ENCODE results near the gene OTUB1. TPM values are rescaled to one million over a fixed set of nuclear protein-coding genes. Genes with fewer than 3 reads are reported as not detected.
A peak's percentile ranks its signal among the peaks of the same experiment; 100 is the strongest.

Gene OTUB1, protein sequence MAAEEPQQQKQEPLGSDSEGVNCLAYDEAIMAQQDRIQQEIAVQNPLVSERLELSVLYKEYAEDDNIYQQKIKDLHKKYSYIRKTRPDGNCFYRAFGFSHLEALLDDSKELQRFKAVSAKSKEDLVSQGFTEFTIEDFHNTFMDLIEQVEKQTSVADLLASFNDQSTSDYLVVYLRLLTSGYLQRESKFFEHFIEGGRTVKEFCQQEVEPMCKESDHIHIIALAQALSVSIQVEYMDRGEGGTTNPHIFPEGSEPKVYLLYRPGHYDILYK
- 100 to 1,000 TPM in 2 of 3 donors, 10 to 100 TPM in 1; 95.6 to 109 (median 106) TPM for polyA plus RNA-seq (ENCODE audit: insufficient read length in 3 of 3)
- long read RNA-seq, donor 1, transcript OTUB1-209 (7 exons, 1,729 nt): major isoform, 55 of 60 reads
- long read RNA-seq, donor 1, partial matches to known transcripts: 0 of 60 reads
- long read RNA-seq, donor 1, other reads (novel, unspliced or antisense): 0 of 60 reads
- long read RNA-seq, donor 2, transcript OTUB1-209 (7 exons, 1,729 nt): major isoform, 47 of 50 reads
- long read RNA-seq, donor 2, partial matches to known transcripts: 0 of 50 reads
- long read RNA-seq, donor 2, other reads (novel, unspliced or antisense): 0 of 50 reads
- long read RNA-seq, donor 3, transcript OTUB1-201 (6 exons, 2,493 nt): minor isoform, 8 of 90 reads
- long read RNA-seq, donor 3, transcript OTUB1-209 (7 exons, 1,729 nt): major isoform, 73 of 90 reads
- long read RNA-seq, donor 3, partial matches to known transcripts: 8 of 90 reads
- long read RNA-seq, donor 3, other reads (novel, unspliced or antisense): 0 of 90 reads
- long read RNA-seq, donor 4, transcript OTUB1-201 (6 exons, 2,493 nt): minor isoform, 12 of 58 reads
- long read RNA-seq, donor 4, transcript OTUB1-209 (7 exons, 1,729 nt): major isoform, 45 of 58 reads
- long read RNA-seq, donor 4, partial matches to known transcripts: 0 of 58 reads
- long read RNA-seq, donor 4, other reads (novel, unspliced or antisense): 0 of 58 reads
- long read RNA-seq, donor 5: 0 reads
- long read RNA-seq, donor 6, transcript OTUB1-201 (6 exons, 2,493 nt): minor isoform, 11 of 58 reads
- long read RNA-seq, donor 6, transcript OTUB1-209 (7 exons, 1,729 nt): major isoform, 46 of 58 reads
- long read RNA-seq, donor 6, partial matches to known transcripts: 0 of 58 reads
- long read RNA-seq, donor 6, other reads (novel, unspliced or antisense): 0 of 58 reads
- long read RNA-seq, donor 7, transcript OTUB1-201 (6 exons, 2,493 nt): minor isoform, 10 of 88 reads
- long read RNA-seq, donor 7, transcript OTUB1-209 (7 exons, 1,729 nt): major isoform, 78 of 88 reads
- long read RNA-seq, donor 7, partial matches to known transcripts: 0 of 88 reads
- long read RNA-seq, donor 7, other reads (novel, unspliced or antisense): 0 of 88 reads
- long read RNA-seq, donor 8, transcript OTUB1-209 (7 exons, 1,729 nt): major isoform, 106 of 134 reads
- long read RNA-seq, donor 8, transcript OTUB1-201 (6 exons, 2,493 nt): minor isoform, 14 of 134 reads
- long read RNA-seq, donor 8, partial matches to known transcripts: 0 of 134 reads
- long read RNA-seq, donor 8, other reads (novel, unspliced or antisense): 12 of 134 reads
- long read RNA-seq, donor 9, transcript OTUB1-209 (7 exons, 1,729 nt): major isoform, 55 of 70 reads
- long read RNA-seq, donor 9, transcript OTUB1-201 (6 exons, 2,493 nt): minor isoform, 6 of 70 reads
- long read RNA-seq, donor 9, partial matches to known transcripts: 9 of 70 reads
- long read RNA-seq, donor 9, other reads (novel, unspliced or antisense): 0 of 70 reads
- long read RNA-seq, donor 10, transcript OTUB1-209 (7 exons, 1,729 nt): major isoform, 71 of 75 reads
- long read RNA-seq, donor 10, partial matches to known transcripts: 0 of 75 reads
- long read RNA-seq, donor 10, other reads (novel, unspliced or antisense): 0 of 75 reads
- long read RNA-seq, donor 11, transcript OTUB1-209 (7 exons, 1,729 nt): major isoform, 38 of 42 reads
- long read RNA-seq, donor 11, partial matches to known transcripts: 0 of 42 reads
- long read RNA-seq, donor 11, other reads (novel, unspliced or antisense): 0 of 42 reads
- long read RNA-seq, donor 12, transcript OTUB1-209 (7 exons, 1,729 nt): major isoform, 28 of 33 reads
- long read RNA-seq, donor 12, transcript OTUB1-201 (6 exons, 2,493 nt): minor isoform, 5 of 33 reads
- long read RNA-seq, donor 12, partial matches to known transcripts: 0 of 33 reads
- long read RNA-seq, donor 12, other reads (novel, unspliced or antisense): 0 of 33 reads
- long read RNA-seq, donor 13: 0 reads
- long read RNA-seq, donor 14, transcript OTUB1-201 (6 exons, 2,493 nt): minor isoform, 7 of 59 reads
- long read RNA-seq, donor 14, transcript OTUB1-209 (7 exons, 1,729 nt): major isoform, 52 of 59 reads
- long read RNA-seq, donor 14, partial matches to known transcripts: 0 of 59 reads
- long read RNA-seq, donor 14, other reads (novel, unspliced or antisense): 0 of 59 reads
- long read RNA-seq, donor 15, transcript OTUB1-201 (6 exons, 2,493 nt): minor isoform, 5 of 32 reads
- long read RNA-seq, donor 15, transcript OTUB1-209 (7 exons, 1,729 nt): major isoform, 27 of 32 reads
- long read RNA-seq, donor 15, partial matches to known transcripts: 0 of 32 reads
- long read RNA-seq, donor 15, other reads (novel, unspliced or antisense): 0 of 32 reads
- long read RNA-seq, donor 16, transcript OTUB1-209 (7 exons, 1,729 nt): major isoform, 167 of 205 reads
- long read RNA-seq, donor 16, transcript OTUB1-201 (6 exons, 2,493 nt): minor isoform, 26 of 205 reads
- long read RNA-seq, donor 16, partial matches to known transcripts: 10 of 205 reads
- long read RNA-seq, donor 16, other reads (novel, unspliced or antisense): 0 of 205 reads

DNA sequence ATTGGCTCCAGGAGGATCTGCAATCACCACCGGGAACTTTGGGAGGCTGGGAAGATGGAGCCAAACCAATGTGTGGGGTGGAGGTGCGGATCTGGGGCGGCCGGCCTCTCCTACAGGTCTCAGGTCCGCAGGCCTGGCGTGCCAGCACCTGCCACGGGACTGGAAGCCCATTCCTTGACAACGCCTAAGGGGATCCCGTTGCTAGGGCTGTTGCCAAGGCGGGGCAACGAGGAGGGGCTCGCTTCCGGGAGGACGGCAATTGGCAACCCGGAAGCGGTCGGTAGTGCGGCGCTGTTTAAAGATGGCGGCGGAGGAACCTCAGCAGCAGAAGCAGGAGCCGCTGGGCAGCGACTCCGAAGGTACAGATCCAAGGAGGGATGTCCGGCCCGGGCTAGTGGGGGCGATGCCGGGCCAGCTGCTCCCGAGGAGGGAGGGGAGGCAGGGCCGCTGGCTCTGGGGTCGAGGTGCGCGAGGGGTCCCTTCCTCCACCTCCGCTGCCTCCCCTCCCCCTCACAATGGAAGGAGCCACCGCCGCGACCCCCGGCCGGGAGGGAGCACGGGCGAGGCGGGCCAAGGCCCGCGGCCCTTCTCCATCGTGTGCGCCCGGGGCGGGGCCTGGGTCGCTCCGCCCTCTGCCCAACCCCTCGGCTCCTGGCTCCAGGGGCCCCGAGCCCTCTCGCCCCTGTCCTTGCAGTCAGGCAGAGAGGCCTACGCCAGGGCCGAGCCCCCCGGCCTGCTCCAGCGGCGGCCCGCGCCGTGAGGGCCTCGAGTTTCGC is at the start of gene OTUB1:
OTUB1 (plus strand) TSS at position 283 of the 776 bp plus-strand sequence; CDS start at position 302, 19 bp downstream.
- DNase-seq (ENCODE audit: extremely low read depth in 1 of 11, low read depth in 9 of 11, low spot score in 4 of 11): peak in 7 of 11 donors; percentile 84 to 91 (median 87)

DNA sequence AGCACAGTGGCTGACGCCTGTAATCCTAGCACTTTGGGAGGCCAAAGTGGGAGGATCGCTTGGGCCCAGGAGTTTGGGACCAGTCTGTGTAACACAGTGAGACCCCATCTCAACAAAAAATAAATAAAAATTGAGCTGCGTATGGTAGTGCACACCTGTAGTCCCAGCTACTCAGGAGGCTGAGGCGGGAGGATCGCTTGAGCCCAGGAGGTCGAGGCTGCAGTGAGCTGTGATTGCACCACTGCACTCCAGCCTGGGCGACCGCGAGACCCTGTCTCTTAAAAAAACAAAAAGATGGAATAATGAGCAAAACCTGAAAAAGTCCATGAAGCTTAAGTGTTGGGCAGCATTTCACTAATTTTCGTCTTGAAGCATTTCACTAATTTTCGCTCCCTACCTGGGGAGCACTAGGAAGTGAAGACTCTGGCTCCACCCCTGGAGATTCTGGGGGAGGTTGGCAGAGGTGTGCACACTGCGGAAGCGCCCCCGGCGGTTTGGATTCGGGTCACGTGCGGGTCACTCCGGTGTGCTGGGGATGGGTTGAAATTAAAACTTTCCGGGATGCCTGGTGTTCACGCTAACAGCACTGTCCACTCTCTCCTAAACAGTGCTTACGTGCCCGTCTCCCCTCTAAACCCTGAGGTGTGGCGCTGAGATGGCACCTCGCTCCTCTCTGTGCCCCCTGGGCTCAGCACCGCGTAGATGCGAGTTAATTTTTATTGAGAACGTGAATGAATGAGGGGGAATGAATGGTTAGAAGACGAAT is 48.3 kb upstream of the OTUB1 start:
- DNase-seq (ENCODE audit: extremely low read depth in 1 of 11, low read depth in 9 of 11, low spot score in 4 of 11): no peak

DNA sequence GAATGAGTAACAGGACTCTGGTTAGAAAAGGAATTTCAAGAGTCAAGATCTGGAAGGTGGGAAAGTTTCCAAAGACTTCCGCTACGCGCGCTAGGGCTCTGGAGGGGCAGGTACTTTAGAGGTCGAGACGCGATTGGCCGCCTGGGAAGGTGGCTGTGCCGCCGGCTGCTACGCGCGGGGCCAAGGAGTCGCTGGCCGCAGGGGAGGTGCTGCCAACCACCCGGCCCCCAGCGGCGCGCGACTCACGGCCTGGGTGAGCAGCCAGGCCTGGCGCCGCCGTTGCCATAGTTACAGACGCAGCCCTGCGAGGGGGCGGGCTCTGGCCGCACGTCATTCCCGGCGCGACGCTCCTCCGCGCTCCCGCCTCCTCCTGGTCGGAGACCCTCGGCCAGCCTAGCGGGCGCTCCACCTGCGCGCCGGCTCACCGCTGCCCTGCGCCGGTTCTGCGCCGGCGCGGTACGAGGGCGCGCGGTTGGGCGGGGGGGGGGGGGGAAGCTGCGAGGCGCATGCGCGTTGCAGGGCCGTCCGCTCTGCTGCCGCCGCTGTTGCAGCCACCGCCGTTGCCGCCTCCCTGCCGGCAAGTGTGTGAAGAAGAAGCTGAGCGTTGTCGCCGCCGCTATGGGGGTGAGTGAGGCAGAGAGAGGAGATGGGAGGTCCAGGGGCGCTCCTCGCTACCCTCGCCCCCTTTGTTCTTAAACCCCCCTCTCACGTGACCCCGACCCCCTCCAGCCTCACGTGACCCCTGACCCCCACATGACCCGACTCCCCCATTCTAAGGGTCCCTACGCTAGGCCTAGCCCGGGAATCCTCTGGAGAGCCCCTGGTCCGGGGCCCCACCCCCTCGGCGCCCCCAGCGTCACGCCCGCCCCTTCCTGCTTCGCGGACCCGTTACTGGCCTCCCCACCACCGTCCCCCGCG is 47.5 kb upstream of the OTUB1 start, which contains the start of gene NAA40:
NAA40 (plus strand) TSS at position 524 of the 918 bp plus-strand sequence; CDS start at position 619, 95 bp downstream.
- peak in 10 of 11 donors; percentile 84 to 95 (median 92) for DNase-seq (ENCODE audit: extremely low read depth in 1 of 11, low read depth in 9 of 11, low spot score in 4 of 11)

DNA sequence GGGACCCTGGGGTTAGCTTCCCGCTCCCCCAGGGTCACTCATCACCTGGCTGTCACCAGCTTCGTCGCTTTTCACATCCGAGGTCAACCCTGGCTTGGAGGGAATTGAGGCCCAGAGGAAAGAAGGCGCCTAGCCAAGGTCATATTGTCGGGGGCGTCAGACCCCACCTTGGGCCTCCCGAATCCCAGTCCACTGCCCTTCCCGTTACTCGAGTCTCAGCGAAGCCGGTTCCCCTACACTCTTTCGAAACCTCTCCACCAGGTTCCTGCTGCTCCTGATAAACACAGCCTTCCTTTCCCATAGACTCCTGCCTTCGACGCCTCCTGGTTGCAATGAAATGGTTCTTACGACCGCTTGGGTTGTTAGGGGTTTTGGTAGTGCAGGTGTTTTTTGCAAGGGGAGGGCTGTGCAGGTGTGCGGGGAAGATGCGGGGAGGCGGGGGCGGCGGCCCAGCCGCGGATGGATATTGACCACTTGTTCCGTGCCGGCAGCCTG is 46.8 kb upstream of the OTUB1 start:
- no peak for DNase-seq (ENCODE audit: extremely low read depth in 1 of 11, low read depth in 9 of 11, low spot score in 4 of 11)

DNA sequence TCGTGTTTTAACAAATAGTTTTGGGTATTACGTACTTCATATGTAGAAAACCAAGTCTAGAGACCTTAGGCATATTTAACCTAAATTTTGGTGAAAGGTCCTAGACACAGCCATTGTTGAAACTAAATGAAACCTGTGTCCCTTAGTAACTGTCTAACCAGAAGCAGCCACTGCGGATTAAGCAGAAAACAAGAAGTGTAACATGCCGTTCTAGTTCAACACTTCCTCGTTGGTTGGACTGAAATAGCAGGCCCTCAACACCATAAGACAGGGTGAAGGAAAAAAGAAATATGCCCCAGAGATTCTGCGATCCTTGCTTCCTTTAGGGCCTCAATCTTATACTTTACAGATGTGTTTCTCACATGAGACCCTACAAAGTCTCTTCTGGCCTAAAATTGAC is 45.5 kb upstream of the OTUB1 start:
- no peak for DNase-seq (ENCODE audit: extremely low read depth in 1 of 11, low read depth in 9 of 11, low spot score in 4 of 11)

DNA sequence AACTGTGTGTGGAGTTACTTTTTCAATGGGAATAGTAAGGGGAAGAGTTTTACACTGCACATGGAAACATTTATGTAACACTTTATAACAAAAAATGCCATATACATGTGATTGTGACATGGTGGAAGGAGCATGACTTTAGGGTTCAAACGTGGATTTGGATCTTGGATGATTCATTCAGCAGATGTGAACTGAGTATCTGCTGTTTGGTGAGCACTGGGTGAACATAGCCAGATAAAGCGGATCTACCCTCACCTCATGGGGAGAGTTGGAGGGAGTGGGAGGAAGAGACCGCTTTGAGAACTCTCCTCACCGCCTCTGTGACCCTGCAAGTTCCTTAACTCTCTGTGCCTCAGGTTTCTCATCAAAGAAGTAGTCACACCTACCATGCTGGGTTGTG is 44.3 kb upstream of the OTUB1 start:
- no peak for DNase-seq (ENCODE audit: extremely low read depth in 1 of 11, low read depth in 9 of 11, low spot score in 4 of 11)

DNA sequence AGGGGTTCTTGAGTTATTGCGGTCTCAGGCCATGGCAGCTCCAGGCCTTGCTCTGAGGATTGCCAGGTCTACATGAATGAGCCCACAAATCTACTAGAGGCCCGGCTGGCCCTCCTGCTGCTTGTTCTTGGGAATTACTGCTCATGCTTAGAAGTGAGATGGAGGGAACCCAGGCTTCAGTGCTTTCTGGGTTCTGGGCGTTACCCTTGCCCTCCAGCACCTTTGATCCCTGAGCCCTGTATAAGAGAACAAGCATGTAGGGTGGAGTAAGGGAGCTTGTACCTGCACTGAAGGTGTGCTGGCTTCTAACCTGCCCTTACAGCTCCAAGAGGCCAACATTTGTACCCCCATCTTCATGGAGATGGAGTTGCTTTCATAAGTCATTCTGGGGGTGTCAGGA is 43.4 kb upstream of the OTUB1 start:
- no peak for DNase-seq (ENCODE audit: extremely low read depth in 1 of 11, low read depth in 9 of 11, low spot score in 4 of 11)

DNA sequence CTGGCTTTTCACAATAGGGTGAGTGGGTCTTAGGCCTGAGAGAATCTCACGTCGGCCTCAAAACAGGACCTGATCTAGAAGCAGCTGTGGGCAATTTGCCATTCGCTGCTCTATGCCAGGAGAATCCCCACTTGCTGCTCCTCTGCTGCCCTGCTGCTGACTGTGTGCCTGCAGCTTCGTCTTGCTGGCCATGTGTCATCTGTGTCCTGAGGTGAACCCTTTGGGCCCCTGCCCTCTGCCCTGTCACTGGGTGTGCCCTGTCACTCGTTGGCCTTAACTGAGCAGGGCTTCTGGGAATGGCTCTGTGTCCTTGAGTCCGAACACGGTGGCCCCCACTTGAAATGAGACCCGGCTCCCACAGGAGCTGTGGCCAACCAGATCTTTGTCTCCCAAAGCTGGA is 41.3 kb upstream of the OTUB1 start:
- DNase-seq (ENCODE audit: extremely low read depth in 1 of 11, low read depth in 9 of 11, low spot score in 4 of 11): no peak

DNA sequence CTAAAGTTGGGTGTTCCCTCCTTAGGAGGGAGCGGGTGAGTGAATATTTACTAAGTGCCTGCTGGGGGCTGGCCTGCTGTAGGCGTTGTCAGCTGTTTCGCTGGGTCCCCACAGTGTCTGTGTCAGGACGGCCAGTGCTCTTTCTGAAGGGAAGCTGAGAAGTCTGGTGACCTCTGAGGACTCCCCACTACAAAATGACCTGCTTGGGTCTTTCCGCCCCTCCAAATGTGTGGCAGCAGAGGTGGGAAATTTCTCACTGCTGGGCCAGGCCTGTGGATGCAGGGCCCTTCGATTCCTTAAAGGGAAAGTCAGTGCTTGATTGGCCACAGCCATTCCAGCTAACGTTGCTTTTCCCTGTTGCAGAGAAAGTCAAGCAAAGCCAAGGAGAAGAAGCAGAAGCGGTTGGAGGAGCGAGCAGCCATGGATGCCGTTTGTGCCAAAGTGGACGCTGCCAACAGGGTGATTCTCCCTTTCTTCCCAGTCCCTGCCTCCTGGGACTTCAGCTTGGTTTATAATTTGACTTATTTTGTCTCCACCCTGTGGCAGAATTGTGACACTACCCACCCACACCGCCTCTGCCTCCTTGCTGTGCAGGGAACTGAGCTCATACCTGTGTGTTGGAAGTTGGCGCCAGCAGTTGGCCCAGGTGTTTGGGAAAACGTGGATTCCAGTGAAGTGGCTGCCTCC is 40.6 kb upstream of the OTUB1 start:
- peak in 9 of 11 donors; percentile 46 to 70 (median 62) for DNase-seq (ENCODE audit: extremely low read depth in 1 of 11, low read depth in 9 of 11, low spot score in 4 of 11)

DNA sequence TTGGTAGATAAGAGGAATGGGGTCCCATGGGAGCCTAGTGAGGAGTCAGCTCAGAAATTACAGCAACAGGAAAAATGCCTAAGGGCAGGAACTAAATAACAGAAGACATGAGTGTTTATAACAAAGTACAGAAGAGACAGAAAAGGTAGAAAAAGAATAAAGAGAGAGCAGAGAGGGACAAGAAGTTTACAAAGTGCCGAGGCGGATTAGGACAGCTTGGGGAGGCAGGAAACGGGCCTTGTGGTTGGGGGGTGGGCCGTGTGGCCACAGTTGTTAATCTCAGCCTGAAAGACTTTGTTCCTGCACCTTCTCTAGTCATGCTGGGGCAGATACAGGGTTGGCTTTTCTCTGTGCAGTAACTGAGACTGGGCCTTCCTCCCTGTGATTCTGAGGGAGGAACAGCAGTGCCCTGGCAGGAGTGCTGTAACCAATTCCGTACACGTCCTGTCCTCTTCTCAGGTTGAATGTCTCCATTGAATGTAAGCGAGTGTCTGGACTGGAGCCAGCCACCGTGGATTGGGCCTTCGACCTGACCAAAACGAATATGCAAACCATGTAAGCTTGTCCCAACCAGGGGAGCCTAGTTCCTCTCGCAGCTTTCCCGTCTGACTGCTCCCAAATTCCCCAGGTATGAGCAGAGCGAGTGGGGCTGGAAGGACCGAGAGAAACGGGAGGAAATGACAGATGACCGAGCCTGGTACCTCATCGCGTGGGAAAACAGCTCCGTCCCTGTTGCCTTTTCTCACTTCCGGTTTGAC is 34.3 kb upstream of the OTUB1 start:
- no peak for DNase-seq (ENCODE audit: extremely low read depth in 1 of 11, low read depth in 9 of 11, low spot score in 4 of 11)

DNA sequence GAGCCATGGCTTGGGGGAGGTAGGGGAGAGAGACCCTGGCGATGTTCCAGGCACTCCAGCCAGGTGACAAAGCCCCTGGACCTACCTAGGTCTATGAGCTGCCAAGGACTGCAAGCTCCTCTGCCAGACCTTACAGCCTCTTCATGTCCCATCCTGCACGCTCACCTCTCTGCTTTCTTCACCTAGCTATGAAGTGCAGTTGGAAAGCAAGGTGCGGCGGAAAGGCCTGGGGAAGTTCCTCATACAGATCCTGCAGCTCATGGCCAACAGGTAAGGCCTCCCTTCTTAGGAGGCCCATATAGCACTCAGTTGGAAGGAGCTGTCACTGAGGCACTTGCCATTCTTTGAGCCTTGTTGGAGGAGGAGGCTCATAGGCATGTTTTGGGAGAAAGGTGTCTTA is 33.7 kb upstream of the OTUB1 start:
- no peak for DNase-seq (ENCODE audit: extremely low read depth in 1 of 11, low read depth in 9 of 11, low spot score in 4 of 11)

DNA sequence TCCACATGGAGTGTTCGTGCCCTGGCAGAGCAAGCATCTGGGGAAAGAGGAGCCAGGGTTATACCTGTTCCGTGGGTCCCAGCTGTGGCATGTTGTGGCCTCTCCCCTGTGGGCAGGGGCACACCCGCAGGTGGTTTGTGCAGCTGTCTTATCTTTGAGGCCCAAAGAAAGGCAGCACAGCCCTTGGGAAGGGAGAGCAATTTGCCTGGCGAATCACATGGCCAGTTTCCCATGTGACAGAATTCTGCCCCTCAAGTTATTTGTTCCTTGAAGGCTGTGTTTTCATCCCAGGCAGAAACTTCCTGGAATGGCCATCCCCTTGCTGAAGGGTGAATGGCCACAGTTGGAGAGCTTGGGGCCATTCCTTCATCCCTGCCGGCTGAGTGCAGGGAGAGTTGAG is 28.2 kb upstream of the OTUB1 start:
- DNase-seq (ENCODE audit: extremely low read depth in 1 of 11, low read depth in 9 of 11, low spot score in 4 of 11): no peak
